ENCODE measurements around the gene SDC1.

DNA sequence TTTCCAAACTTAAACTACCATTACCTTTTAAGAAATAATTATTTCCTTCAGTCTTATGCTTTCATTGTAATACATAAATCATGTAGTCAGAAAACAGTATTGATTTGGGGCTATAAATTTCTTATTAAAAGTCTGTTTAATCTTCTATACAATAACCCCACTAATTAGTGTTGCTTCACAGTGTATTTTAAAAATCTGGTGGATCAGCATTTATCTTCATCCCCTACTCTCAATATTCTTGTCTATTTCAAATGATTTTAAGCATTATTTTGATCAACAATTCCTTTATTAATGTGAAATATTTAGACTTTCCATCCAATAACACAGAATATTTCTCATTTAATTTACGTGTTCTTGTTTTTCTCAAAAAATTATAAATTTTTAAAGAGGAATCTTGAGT lies 32.5 kb upstream of the SDC1 start:
- TF ChIP-seq, protein P1, sequence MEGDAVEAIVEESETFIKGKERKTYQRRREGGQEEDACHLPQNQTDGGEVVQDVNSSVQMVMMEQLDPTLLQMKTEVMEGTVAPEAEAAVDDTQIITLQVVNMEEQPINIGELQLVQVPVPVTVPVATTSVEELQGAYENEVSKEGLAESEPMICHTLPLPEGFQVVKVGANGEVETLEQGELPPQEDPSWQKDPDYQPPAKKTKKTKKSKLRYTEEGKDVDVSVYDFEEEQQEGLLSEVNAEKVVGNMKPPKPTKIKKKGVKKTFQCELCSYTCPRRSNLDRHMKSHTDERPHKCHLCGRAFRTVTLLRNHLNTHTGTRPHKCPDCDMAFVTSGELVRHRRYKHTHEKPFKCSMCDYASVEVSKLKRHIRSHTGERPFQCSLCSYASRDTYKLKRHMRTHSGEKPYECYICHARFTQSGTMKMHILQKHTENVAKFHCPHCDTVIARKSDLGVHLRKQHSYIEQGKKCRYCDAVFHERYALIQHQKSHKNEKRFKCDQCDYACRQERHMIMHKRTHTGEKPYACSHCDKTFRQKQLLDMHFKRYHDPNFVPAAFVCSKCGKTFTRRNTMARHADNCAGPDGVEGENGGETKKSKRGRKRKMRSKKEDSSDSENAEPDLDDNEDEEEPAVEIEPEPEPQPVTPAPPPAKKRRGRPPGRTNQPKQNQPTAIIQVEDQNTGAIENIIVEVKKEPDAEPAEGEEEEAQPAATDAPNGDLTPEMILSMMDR (IDR thresholded peaks at IDR 0.05) = no peak
- TF ChIP-seq POLR2A (IDR thresholded peaks at IDR 0.05) = no peak
